ENCODE data around the gene IL1B.

DNA sequence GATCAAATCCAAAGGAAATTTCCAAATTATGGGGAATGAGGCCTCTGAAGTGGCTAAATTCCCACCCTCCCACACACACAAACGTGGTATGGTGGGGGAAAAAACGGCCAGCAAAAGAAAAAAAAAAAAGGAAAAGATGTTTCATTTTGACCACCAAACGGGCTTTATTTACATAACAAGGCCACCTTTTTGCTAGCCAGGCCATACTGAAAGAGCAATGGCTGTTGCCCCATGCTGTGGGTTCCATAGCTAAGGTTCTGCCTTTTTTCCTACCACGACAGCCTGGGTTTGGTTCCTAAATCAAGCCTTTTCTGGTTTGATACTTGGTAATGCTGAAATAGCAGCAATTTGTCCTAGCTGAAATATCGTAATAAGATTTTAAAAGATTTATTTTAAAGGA is 14.0 kb upstream of the IL1B start:
- TF ChIP-seq, protein P1, sequence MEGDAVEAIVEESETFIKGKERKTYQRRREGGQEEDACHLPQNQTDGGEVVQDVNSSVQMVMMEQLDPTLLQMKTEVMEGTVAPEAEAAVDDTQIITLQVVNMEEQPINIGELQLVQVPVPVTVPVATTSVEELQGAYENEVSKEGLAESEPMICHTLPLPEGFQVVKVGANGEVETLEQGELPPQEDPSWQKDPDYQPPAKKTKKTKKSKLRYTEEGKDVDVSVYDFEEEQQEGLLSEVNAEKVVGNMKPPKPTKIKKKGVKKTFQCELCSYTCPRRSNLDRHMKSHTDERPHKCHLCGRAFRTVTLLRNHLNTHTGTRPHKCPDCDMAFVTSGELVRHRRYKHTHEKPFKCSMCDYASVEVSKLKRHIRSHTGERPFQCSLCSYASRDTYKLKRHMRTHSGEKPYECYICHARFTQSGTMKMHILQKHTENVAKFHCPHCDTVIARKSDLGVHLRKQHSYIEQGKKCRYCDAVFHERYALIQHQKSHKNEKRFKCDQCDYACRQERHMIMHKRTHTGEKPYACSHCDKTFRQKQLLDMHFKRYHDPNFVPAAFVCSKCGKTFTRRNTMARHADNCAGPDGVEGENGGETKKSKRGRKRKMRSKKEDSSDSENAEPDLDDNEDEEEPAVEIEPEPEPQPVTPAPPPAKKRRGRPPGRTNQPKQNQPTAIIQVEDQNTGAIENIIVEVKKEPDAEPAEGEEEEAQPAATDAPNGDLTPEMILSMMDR (IDR thresholded peaks at IDR 0.05; ENCODE audit: low read depth, low read length) = no peak
- TF ChIP-seq, protein P2, sequence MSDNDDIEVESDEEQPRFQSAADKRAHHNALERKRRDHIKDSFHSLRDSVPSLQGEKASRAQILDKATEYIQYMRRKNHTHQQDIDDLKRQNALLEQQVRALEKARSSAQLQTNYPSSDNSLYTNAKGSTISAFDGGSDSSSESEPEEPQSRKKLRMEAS (IDR thresholded peaks at IDR 0.05; ENCODE audit: low read depth, low read length) = no peak
- TF ChIP-seq POLR2A (IDR thresholded peaks at IDR 0.05; ENCODE audit: extremely low read depth, insufficient read length) (no peak), MYC (IDR thresholded peaks at IDR 0.05; ENCODE audit: low read depth, low read length) (no peak)

Measured in NB4 (cell line).